GM18520 (cell line): ENCODE measurements around the gene ZNF664.

ENCODE experiments used
- ATAC-seq: cut with Tn5 transposase; IDR thresholded peaks from one replicate; pipeline ENCODE4 v1.9.1; 2021; ENCODE audit not compliant: unreplicated experiment

Gene ZNF664

GRCh38 chr12:124007826-124008570, 35.0 kb downstream of the ZNF664 start:
- no peak for ATAC-seq

- ATAC-seq, result no peak
Observed at GRCh38 chr12:124008595-124008994, 35.6 kb downstream of the ZNF664 start.

- no peak for ATAC-seq
Observed at GRCh38 chr12:124009781-124010180, 36.8 kb downstream of the ZNF664 start.

DNA sequence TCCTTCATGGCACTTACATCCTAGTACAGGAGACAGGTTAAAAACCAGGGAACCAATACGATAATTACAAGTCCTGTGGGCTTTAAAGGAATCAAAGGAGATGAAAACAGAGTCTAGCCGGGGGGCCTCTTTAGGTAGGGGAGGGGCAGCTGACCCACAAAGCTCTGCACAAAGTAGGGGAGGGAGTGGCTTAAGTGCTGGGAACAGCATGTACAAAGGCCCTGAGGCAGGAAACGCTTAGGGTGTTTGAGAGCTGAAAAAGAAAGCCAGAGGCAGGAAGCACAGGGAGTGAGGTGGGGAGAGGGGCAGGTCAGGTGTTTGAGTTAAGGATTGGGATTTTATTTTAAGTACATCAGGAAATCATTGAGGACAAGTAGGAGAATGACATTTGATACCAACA, 37.7 kb downstream of the ZNF664 start:
- no peak for ATAC-seq

DNA sequence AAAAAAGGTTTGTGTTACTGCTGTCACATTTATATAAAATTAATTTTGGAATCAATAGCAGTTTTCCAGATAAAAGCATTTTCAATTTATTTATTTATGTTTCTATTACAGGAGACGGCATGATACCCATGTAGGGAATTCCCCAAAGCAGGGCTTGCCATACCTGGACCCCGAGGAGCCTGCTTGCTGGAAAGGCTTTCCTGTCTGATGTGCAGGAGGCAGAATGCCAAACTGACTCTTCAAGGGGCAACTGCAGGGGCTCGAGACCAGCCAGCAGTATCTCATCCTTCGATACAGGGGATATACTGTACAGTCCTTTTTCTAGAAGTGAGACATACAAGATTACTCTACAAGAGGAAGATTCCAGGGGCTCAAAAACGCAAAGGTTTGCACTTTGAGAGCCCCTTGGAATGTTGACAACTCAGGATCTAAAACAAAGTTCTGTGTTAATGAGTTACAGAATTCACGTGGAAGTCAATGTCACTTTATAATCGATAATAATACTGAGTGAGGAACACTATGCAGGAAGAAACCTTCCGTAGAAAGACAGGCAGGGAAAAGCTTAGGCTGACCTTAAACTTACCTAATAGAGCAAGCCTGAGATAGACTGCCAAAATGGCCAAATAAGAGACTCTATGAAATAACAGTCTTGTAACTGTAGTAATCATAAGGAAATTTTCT, 38.6 kb downstream of the ZNF664 start:
- ATAC-seq, result no peak

DNA sequence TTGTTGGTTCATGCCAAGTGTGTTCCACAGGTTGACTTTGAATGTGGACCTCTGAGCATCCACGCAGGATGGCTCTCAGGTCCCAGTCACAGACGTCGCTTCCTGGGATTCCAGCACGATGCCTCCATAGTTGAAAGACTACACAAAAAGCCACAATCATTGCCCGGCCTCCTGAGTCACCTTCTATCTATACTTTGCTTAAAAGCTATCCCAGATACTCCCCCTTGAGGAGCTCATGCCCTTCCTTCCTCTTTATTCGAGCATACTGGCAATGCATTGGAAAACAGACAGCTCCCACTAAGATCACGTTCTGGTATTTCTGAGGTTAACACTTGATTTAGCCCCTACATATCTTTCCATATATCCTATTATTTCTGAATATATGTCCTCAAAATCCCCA, 40.1 kb downstream of the ZNF664 start:
- no peak for ATAC-seq

GRCh38 chr12:124015494-124016461, 42.8 kb downstream of the ZNF664 start:
- ATAC-seq, result no peak

- ATAC-seq, result no peak
Observed at GRCh38 chr12:124017064-124017463, 44.0 kb downstream of the ZNF664 start.

DNA sequence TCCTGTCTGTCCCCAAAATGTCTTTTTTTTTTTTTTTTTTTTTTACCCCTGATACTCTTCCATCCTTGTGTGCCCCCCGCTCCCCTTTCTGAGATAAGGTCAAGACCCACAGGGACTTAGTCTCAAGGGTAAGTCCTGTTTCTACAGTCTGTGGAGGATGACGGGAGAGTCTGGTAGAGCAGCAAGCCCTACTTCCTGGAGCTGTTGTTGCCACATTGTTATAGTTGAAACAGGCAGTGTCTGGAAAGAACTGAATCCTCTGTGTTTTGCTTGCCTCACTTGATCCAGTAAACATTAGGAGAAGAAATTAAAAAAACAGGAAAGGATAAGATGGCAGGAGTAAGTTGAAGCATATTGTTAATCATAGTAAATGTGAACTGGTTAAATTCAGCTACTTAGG, 45.5 kb downstream of the ZNF664 start:
- ATAC-seq, result no peak

- no peak for ATAC-seq
Observed at GRCh38 chr12:124019115-124019514, 46.1 kb downstream of the ZNF664 start.

DNA sequence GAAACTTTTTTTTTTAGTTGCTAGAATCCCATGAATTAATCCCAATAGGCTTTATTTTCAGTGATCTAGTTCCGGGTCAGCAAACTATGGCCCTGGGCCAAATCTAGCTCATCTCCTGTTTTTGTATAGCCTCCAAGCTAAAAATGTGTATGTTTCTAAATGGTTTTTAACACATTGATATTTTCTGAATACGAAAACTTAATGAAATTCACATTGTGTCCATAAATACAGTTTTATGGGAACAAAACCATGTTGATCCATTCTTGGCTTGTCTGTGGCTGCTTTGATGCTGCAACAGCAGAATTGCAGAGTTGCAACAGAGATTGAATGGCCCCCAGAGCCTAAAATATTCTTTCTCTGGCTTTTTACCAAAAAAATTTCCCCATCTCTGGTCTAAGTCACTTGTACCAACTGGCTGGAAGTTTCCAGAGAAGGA, 47.5 kb downstream of the ZNF664 start:
- no peak for ATAC-seq

GRCh38 chr12:124021007-124021406, 48.0 kb downstream of the ZNF664 start:
- ATAC-seq, result no peak

- no peak for ATAC-seq
Observed at GRCh38 chr12:124022161-124022560, 49.1 kb downstream of the ZNF664 start.

DNA sequence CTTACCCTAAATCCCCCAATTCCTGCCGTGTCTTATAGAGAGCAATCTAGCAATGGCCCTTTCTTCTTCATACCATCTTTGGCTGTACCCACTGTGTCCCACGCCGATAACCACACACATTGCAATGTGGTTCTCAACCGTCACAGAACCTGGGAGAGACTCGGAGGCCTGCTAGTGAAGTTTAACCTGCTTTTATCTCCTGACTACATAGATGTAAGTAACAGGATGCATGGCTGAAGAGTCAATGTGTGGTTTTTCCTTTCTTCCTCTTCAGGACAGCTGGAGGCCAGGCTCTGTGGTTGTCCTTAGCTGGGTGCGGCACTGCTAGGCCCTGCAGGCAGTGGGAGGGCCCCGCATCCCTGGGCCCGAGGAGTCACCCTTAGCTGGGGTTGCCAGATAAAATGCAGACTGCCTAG, 51.3 kb downstream of the ZNF664 start:
- no peak for ATAC-seq

DNA sequence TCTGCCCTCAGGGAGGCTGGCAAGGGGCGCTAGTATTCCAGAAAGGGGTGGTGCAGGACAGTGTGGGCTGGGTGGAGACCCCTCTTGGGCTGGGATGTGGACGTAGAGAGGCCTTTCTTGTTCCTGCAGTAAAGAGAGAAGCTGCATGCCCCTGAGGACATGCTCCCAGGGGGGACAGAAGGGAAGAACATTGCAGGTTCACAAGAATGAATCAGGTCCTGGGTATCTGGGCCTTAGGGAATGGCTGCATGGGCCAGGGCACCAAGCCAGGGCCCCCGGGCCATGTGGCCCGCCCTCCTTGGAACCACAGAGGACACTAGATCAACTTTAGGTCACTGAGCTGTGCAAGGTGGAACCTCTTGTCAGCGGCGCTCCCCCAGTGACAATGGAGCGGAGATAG, 51.8 kb downstream of the ZNF664 start:
- ATAC-seq, result no peak

DNA sequence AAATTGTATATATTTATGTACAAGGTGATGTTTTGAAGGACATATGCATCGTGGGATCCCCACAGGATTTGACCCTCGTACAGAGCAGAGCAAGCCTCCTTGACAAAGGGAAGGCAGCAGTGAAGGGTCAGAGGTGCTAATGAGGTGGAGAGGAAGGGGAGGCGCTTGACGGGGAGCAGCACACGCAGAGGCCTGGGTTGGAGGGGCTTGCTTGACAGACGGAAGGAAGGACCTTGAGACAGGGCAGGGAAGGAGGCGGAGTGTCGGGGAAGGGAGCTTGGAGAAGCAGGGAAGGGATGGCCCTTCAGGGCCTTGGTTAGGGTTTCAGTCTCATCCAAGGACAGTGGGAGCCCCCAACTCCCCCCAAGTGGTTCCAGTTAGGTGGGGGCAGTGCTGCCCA, 52.6 kb downstream of the ZNF664 start:
- no peak for ATAC-seq

DNA sequence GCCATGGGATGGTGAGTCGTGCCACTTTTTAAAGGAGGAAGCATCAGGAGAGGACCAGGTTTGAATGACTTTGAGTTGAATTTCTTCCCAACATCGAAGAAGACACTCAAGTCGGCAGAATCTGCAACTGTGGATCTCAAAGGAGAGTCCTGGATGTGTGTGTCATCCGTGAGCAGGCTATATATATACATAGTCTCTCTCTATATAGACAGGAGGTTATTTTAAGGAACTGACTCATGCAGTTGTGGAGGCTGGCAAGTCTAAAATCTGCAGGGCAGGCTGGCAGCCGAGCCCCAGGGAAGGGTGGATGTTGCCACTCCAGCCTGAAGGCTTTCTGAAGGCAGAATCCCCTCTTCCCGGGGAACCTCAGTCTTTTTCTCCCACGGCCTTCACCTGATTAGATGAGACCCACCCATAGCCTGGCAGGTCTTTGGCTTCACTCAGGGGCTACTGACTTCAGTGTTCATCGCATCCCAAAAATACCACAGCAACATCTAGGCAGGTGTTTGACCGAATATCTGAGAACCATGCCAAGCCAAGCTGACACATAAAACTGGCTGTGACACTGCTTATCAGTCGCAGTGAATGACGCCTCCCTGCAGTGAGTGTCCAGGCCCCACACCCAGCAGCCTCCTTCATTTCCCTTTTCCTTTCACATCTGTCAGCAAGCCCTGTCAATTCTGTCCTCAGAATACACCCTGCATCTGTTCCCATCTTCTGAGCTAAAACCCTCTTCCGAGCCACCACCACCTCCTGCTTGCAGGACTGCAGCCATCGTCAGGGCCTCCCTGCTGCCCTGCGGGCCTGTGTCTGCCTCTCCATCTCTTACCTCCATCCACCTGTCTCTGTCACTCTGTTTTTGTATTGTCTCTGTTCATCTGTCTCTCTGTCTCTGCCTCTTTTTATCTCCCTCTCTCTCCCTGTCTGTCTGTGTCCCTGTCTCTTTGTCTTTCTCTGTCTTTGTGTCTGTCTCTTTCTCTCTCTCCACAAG, 54.0 kb downstream of the ZNF664 start:
- no peak for ATAC-seq

GRCh38 chr12:124027753-124028554, 54.9 kb downstream of the ZNF664 start:
- no peak for ATAC-seq

DNA sequence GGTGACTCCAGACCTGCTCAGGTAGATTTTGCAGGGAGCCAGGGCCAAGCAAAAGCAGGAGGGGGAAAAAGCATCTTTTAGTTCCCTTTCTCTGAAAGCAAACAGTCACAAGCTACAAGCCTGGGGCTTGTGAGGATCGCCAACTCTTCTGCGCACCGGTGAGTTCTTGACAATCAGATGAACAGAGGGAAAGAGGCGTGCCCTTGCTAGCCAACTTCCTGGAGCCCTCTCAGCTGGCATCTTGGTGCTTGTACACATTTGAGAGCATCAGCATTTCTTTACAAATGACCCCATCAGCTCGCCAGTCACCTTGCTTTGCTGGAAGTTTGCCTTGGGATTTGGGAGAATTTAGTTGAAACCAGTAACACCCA, 55.5 kb downstream of the ZNF664 start:
- no peak for ATAC-seq

GRCh38 chr12:124030008-124030407, 57.0 kb downstream of the ZNF664 start:
- ATAC-seq, result no peak
